Heart right ventricle (tissue), 16 donors: Measurements from ENCODE around the gene CTTNBP2. TPM values are rescaled to one million over a fixed set of nuclear protein-coding genes. Genes with fewer than 3 reads are reported as not detected.
"Not testable (repeated sequence)": the region's sequence is repeated elsewhere in the genome, so short reads cannot be mapped to it uniquely, and the experiment has no call there.

ENCODE experiments used
- ATAC-seq, 8 donors: fragments of 200-7000 bp; cut with Tn5 transposase; one replicate each; pipeline ENCODE4 v1.9.1; 2020; ENCODE audit warnings: mild to moderate bottlenecking in 8 of 8, moderate library complexity in 8 of 8, moderate number of reproducible peaks in 1 of 8
- DNase-seq, 2 donors: peaks; one replicate each; pipeline ENCODE4 v3.0.0-alpha.2; 2020
- H3K27ac ChIP-seq, 10 donors: fragments of 200-600 bp; sonication (generic) in 2 of 10; one replicate each; pipeline versions ENCODE4 v1.5.0 to v1.8.0; 2020 to 2022; ENCODE audit warnings: mild to moderate bottlenecking in 3 of 10
- H3K27me3 ChIP-seq, 7 donors: fragments of 200-600 bp; one replicate each; pipeline ENCODE4 v1.8.0; 2021 to 2022; ENCODE audit warnings: mild to moderate bottlenecking in 2 of 7
- H3K36me3 ChIP-seq, 9 donors: fragments of 200-600 bp; sonication (generic) in 1 of 9; one replicate each; pipeline versions ENCODE4 v1.5.0 to v1.8.0; 2020 to 2022; ENCODE audit warnings: mild to moderate bottlenecking in 2 of 9
- H3K4me1 ChIP-seq, 9 donors: fragments of 200-600 bp; sonication (generic) in 1 of 9; one replicate each; pipeline versions ENCODE4 v1.5.0 to v1.8.0; 2020 to 2022; ENCODE audit warnings: mild to moderate bottlenecking in 4 of 9
- H3K4me3 ChIP-seq, 10 donors: fragments of 200-600 bp; sonication (generic) in 2 of 10; one replicate each; pipeline versions ENCODE4 v1.5.0 to v1.8.0; 2020 to 2022; ENCODE audit warnings: mild to moderate bottlenecking in 7 of 10, moderate library complexity in 2 of 10
- H3K9me3 ChIP-seq, 11 donors: fragments of 200-600 bp in 10 of 11; sonication (generic) in 2 of 11; one replicate each; pipeline versions ENCODE4 v1.5.0 to v1.8.0; 2013 to 2022; ENCODE audit warnings: mild to moderate bottlenecking in 2 of 11, control low read depth in 1 of 11, moderate library complexity in 1 of 11
- WGBS, 2 donors: extraction: QIAGEN DNeasy Blood & Tissue Kit; methylation state at CpG; one replicate each; pipeline ENCODE4 v1.1.7; 2013; ENCODE audit warnings: inconsistent platforms in 1 of 2; 5-methylcytosine and 5-hydroxymethylcytosine counted together
- intact Hi-C, 10 donors: fragments of 100-400 bp; cut with DNase I; formaldehyde crosslinking; loops; one replicate each; pipeline versions ENCODE4 v1.11.1 to v1.14.2; 2022
- polyA plus RNA-seq, 2 donors: library from polyadenylated mRNA; stranded (reverse); fragments of 200-250 nt; gene quantifications; one replicate each; pipeline ENCODE4 v1.2.3, GENCODE V29; 2013
- total RNA-seq, 10 donors: library from RNA; stranded (reverse); fragmentation: NEBNext Ultra II Directional in 3 of 10; extraction: Animal tissue kit (Norgen Biotek cat#: 25700) in 3 of 10; gene quantifications; one replicate each; pipeline versions ENCODE4 v1.2.1 to v1.2.4, GENCODE V29; 2021 to 2023
- TF ChIP-seq, protein P1 (sequence below), 9 donors: fragments of 200-600 bp; sonication (generic) in 2 of 9; IDR thresholded peaks; one replicate each; pipeline versions ENCODE4 v1.5.0 to v1.8.0; 2021 to 2022; ENCODE audit warnings: antibody characterized with exemption in 9 of 9, mild to moderate bottlenecking in 5 of 9, moderate library complexity in 1 of 9
- donor health status: Arrhythmogenic right ventricular cardiomyopathy.
- donor health status: ischemic (EF 13 %, LVEDD 7.1; RV severe dilation, severe dysfunction).
- donor health status: healthy with polysubstance abuse.
- donor health status: DM: no; HTN: yes; CAD: no.
- donor health status: DM: no; HTN: no; CAD: no.
- donor health status: ischemic (EF 25% LVEDD 6.9; RV normal size, moderate dysfunction).
- donor health status: ischemic (EF 25% LVEDD 5.7; RV mildly dilated, moderate dysfunction).
- donor health status: healthy.
- donor health status: DM: yes; HTN: yes; CAD: no.
- donor health status: Ischemic cardiomyopathy.
- donor health status: ischemic (EF 35%, LVEDD 5.7; RV mildly dilated, moderate dysfunction).
- donor health status: nonischemic (EF 11% LVEDD 7.7; RV severe dilation, severe dysfunction).
- donor health status: DM: yes; HTN: yes; CAD: no.
- donor health status: PGD.
- donor health status: ischemic (EF 29% LVEDD 5.4; RV normal size, mild dysfunction).
- donor health status: nonischemic (EF 23%, LVEDD 6.1; RV moderate dilation, normal function).

Gene CTTNBP2
- total and polyA plus RNA-seq, 12 donors: 0.41 to 2.0 (median 0.97) TPM

DNA sequence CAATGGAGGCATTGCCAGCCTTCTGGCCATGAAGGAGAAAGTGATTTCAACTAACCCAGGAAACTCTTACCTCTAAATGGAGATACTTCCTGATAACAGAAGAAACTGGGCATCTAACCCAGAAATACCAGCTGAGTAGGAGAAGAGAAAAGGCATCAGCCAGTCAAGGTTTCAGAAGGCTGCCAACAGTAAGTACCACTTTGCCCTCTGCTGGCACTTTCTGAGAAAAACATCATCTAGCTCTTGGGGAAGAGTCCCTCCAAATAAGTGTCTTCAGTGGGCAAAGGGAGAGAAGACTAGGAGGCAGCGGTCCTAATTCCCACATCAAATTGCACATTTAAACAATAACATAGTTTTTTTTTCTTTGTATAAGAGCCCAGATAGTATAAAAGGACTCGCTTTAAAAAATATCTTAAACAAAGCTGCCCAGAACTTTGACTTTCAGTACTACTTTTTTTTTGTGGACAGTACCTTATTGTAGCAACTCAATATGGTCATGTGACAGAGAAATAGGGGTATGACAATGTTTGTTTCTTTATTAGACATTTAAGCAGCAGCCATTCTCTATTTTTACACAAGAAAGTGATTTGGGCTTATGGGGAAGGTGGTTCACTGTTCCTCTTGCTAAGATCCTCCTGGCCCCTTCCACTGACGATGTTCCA is 157.3 kb downstream of the CTTNBP2 start:
- H3K36me3 ChIP-seq: peaks cover 0 to 28% (median 0%) of the 10 kb centered on the region in 9 donors
- ATAC-seq: peak in 1 of 8 donors; percentile 67
- intact Hi-C loops: loop anchor here in 8 of 10 donors (2.0 to 10.0 kb wide), 3 partner anchors 259 to 315 kb away; no protein-coding TSS in a partner anchor

DNA sequence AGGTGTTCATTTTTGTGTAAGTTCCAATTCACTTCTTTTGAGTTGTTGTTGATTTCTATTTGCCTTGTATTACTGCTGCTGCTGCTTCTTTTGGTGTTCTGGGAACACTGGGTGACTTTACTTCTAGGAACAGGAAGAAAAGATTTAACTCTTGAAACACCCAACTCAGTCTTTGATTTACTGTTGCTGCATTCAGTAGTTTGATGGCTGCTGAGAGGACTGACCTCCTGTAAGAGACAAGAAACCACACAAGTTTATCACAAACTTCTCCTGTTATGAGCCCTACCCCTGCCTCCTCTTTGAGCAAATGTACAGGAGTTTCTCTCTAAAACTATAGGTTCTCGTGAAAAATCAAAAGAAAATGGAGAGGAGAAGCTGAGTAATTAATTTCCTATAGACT is 161.7 kb downstream of the CTTNBP2 start:
- H3K27ac ChIP-seq: no peak overlapping the region
- TF ChIP-seq, protein P1, sequence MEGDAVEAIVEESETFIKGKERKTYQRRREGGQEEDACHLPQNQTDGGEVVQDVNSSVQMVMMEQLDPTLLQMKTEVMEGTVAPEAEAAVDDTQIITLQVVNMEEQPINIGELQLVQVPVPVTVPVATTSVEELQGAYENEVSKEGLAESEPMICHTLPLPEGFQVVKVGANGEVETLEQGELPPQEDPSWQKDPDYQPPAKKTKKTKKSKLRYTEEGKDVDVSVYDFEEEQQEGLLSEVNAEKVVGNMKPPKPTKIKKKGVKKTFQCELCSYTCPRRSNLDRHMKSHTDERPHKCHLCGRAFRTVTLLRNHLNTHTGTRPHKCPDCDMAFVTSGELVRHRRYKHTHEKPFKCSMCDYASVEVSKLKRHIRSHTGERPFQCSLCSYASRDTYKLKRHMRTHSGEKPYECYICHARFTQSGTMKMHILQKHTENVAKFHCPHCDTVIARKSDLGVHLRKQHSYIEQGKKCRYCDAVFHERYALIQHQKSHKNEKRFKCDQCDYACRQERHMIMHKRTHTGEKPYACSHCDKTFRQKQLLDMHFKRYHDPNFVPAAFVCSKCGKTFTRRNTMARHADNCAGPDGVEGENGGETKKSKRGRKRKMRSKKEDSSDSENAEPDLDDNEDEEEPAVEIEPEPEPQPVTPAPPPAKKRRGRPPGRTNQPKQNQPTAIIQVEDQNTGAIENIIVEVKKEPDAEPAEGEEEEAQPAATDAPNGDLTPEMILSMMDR (IDR thresholded peaks at IDR 0.05): no peak
- no peaks in the 10 kb centered on the region for H3K27me3 ChIP-seq
- H3K4me1 ChIP-seq: no peaks in the 10 kb centered on the region
- no peak for ATAC-seq
- H3K4me3 ChIP-seq: no peak overlapping the region
- no peaks in the 10 kb centered on the region for H3K36me3 ChIP-seq
- peaks cover 0 to 5% (median 0%) of the 10 kb centered on the region in 11 donors for H3K9me3 ChIP-seq
- WGBS, 2 donors: 87 to 89% methylated on average over 1 of the region's 1 CpG
- DNase-seq: no peak
- intact Hi-C loops: loop anchor here in 4 of 10 donors (5.0 to 10.0 kb wide), 3 partner anchors 249 to 257 kb away; no protein-coding TSS in a partner anchor

More for the DNA sequence above, 157.3 kb downstream of the CTTNBP2 start:
- no peak for DNase-seq
- H3K9me3 ChIP-seq: no peaks in the 10 kb centered on the region
- WGBS, 2 donors: 67 to 73% methylated on average over 3 of the region's 3 CpGs
- H3K27ac ChIP-seq: no peak overlapping the region
- TF ChIP-seq, protein P1 (IDR thresholded peaks at IDR 0.05): peak in 8 of 9 donors; percentile 8 to 52 (median 48)
- H3K4me3 ChIP-seq: no peak overlapping the region
- H3K27me3 ChIP-seq: no peaks in the 10 kb centered on the region
- H3K4me1 ChIP-seq: no peaks in the 10 kb centered on the region

DNA sequence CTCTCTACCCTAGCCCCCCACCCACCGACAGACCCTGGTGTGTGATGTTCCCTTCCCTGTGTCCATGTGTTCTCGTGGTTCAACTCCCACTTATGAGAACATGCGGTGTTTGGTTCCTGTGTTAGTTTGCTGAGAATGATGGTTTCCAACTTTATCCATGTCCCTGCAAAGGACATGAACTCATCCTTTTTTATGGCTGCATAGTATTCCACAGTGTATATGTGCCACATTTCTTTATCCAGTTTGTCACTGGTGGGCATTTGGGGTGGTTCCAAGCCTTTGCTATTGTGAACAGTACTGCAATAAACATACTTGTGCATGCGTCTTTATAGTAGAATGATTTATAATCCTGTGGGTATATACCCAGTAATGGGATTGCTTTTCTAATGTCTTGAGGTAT is 165.1 kb downstream of the CTTNBP2 start:
- WGBS, 2 donors: 74 to 97% methylated on average over 4 of the region's 4 CpGs
- H3K4me3 ChIP-seq, H3K9me3 ChIP-seq, intact Hi-C loops, H3K27me3 ChIP-seq, H3K36me3 ChIP-seq, DNase-seq, H3K27ac ChIP-seq, ATAC-seq, H3K4me1 ChIP-seq: not testable (repeated sequence)

DNA sequence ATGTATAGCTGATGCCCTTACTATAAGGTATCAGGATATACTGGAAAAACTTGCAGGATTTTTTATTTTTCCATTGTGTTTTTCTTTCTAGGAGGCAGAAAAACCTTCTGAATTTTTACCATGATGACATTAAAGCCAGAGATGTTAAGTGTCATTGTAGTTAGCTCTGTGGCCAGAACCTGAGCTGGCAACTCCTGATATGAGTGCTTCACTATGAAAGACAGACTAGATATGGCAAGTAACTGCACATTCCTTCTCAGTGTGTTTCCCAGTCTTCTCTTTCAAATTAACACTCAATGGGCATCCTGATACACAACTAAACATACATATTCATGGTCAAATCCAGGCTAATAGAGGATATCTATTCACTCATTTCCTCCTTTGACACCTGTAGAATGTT is 166.2 kb downstream of the CTTNBP2 start:
- Histone ChIP-seq H3K4me3 (no peak overlapping the region), H3K27ac (no peak overlapping the region), H3K9me3 (peaks cover 0 to 5% (median 0%) of the 10 kb centered on the region in 11 donors), H3K4me1 (no peaks in the 10 kb centered on the region), H3K36me3 (no peaks in the 10 kb centered on the region), H3K27me3 (no peaks in the 10 kb centered on the region)
- ATAC-seq (no peak), DNase-seq (no peak)
- TF ChIP-seq, protein P1 (IDR thresholded peaks at IDR 0.05): no peak
- intact Hi-C loops: no loop called here

DNA sequence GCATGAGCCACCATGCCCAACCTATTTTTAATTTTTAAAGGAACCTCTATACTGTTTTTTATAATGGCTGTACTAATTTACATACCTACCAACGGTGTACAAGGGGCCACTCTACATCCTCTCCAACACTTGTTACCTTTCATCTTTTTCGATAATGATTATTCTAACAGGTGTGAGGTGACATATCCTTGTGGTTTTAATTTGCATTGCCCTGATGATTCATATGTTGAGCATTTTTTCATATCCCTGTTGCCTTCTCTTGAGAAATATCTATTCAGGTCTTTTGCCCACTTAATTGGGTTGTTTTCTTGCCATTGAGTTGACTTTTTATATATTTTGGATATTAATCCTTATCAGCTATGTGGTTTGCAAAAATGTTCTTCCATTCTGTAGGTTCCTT is 167.0 kb downstream of the CTTNBP2 start:
- DNase-seq (no peak), ATAC-seq (no peak)
- WGBS, 2 donors: 77 to 81% methylated on average over 2 of the region's 2 CpGs
- intact Hi-C loops: no loop called here
- TF ChIP-seq, protein P1 (IDR thresholded peaks at IDR 0.05): no peak
- Histone ChIP-seq H3K4me3 (no peak overlapping the region), H3K9me3 (peaks cover 0 to 5% (median 0%) of the 10 kb centered on the region in 11 donors), H3K36me3 (no peaks in the 10 kb centered on the region), H3K27me3 (no peaks in the 10 kb centered on the region), H3K27ac (no peak overlapping the region), H3K4me1 (no peaks in the 10 kb centered on the region)
